Parathyroid adenoma (tissue), 2 donors: Measurements from ENCODE around the gene EPM2A.

Experiments
- H2AFZ ChIP-seq: fragments of 300-600 bp; sonication (generic); one replicate; pipeline ENCODE4 v1.7.0; 2017; ENCODE audit warnings: antibody characterized with exemption, mild to moderate bottlenecking
- H3K27ac ChIP-seq: fragments of 300-600 bp; sonication (generic); one replicate; pipeline ENCODE4 v1.7.0; 2017
- H3K27me3 ChIP-seq: fragments of 300-600 bp; sonication (generic); one replicate; pipeline ENCODE4 v1.7.0; 2017; ENCODE audit warnings: low read length; ENCODE audit not compliant: control insufficient read depth, insufficient read depth
- H3K36me3 ChIP-seq: fragments of 300-600 bp; sonication (generic); one replicate; pipeline ENCODE4 v1.7.0; 2017; ENCODE audit warnings: low read length; ENCODE audit not compliant: control insufficient read depth, insufficient read depth
- H3K4me1 ChIP-seq: fragments of 300-600 bp; sonication (generic); one replicate; pipeline ENCODE4 v1.7.0; 2017; ENCODE audit warnings: control low read depth
- H3K4me2 ChIP-seq: fragments of 300-600 bp; sonication (generic); one replicate; pipeline ENCODE4 v1.7.0; 2017; ENCODE audit warnings: low read length
- H3K4me3 ChIP-seq: fragments of 300-600 bp; sonication (generic); one replicate; pipeline ENCODE4 v1.7.0; 2017; ENCODE audit warnings: low read depth, low read length
- H3K79me2 ChIP-seq: fragments of 300-600 bp; sonication (generic); one replicate; pipeline ENCODE4 v1.7.0; 2017; ENCODE audit warnings: control low read depth
- H3K9ac ChIP-seq: fragments of 300-600 bp; sonication (generic); one replicate; pipeline ENCODE4 v1.7.0; 2017; ENCODE audit warnings: mild to moderate bottlenecking
- H3K9me3 ChIP-seq: fragments of 300-600 bp; sonication (generic); one replicate; pipeline ENCODE4 v1.7.0; 2017; ENCODE audit warnings: low read length; ENCODE audit not compliant: control insufficient read depth
- CTCF ChIP-seq: fragments of 300-600 bp; sonication (generic); IDR thresholded peaks from one replicate; pipeline ENCODE4 v1.7.0; 2017; ENCODE audit warnings: antibody characterized with exemption, mild to moderate bottlenecking
- donor health status: primary hyperparathyroidism.

Gene EPM2A

GRCh38 chr6:145734486-145735355 lies 599 bp downstream of the EPM2A start:
- peak overlapping the region; percentile 90 for H3K27ac ChIP-seq
- peak overlapping the region; percentile 70 for H3K9ac ChIP-seq
- no peak for TF ChIP-seq CTCF
- H3K9me3 ChIP-seq, result no peaks in the 10 kb centered on the region
- H3K36me3 ChIP-seq, result no peaks in the 10 kb centered on the region
- H2AFZ ChIP-seq, result peak overlapping the region; percentile 95
- no peaks in the 10 kb centered on the region for H3K27me3 ChIP-seq
- H3K4me3 ChIP-seq, result peak overlapping the region; percentile 64
- no peaks in the 10 kb centered on the region for H3K4me1 ChIP-seq
- H3K79me2 ChIP-seq, result no peaks in the 10 kb centered on the region
- peak overlapping the region; percentile 83 for H3K4me2 ChIP-seq

- H3K27ac ChIP-seq, result no peak overlapping the region
- H2AFZ ChIP-seq, result no peak overlapping the region
- no peak overlapping the region for H3K4me2 ChIP-seq
- H3K9me3 ChIP-seq, result no peaks in the 10 kb centered on the region
- H3K27me3 ChIP-seq, result no peaks in the 10 kb centered on the region
- H3K4me3 ChIP-seq, result no peak overlapping the region
- no peaks in the 10 kb centered on the region for H3K36me3 ChIP-seq
- no peaks in the 10 kb centered on the region for H3K79me2 ChIP-seq
- no peak for TF ChIP-seq CTCF
- H3K4me1 ChIP-seq, result no peaks in the 10 kb centered on the region
- H3K9ac ChIP-seq, result no peak overlapping the region
These were observed 1.5 kb downstream of the EPM2A start for GRCh38 chr6:145733810-145734209.

GRCh38 chr6:145733207-145733606 lies 2.1 kb downstream of the EPM2A start:
- no peaks in the 10 kb centered on the region for H3K36me3 ChIP-seq
- H3K9me3 ChIP-seq, result no peaks in the 10 kb centered on the region
- no peaks in the 10 kb centered on the region for H3K27me3 ChIP-seq
- H3K9ac ChIP-seq, result no peak overlapping the region
- no peak for TF ChIP-seq CTCF
- no peaks in the 10 kb centered on the region for H3K4me1 ChIP-seq
- H3K4me3 ChIP-seq, result no peak overlapping the region
- H2AFZ ChIP-seq, result no peak overlapping the region
- no peak overlapping the region for H3K27ac ChIP-seq
- no peaks in the 10 kb centered on the region for H3K79me2 ChIP-seq
- no peak overlapping the region for H3K4me2 ChIP-seq

GRCh38 chr6:145731447-145731846 lies 3.9 kb downstream of the EPM2A start:
- H3K9ac ChIP-seq, result no peak overlapping the region
- H3K9me3 ChIP-seq, result no peaks in the 10 kb centered on the region
- no peak overlapping the region for H3K27ac ChIP-seq
- TF ChIP-seq CTCF, result no peak
- H3K4me3 ChIP-seq, result no peak overlapping the region
- no peaks in the 10 kb centered on the region for H3K27me3 ChIP-seq
- H2AFZ ChIP-seq, result no peak overlapping the region
- H3K4me2 ChIP-seq, result no peak overlapping the region
- H3K36me3 ChIP-seq, result no peaks in the 10 kb centered on the region
- H3K79me2 ChIP-seq, result no peaks in the 10 kb centered on the region
- H3K4me1 ChIP-seq, result no peaks in the 10 kb centered on the region

GRCh38 chr6:145729887-145730286 lies 5.4 kb downstream of the EPM2A start:
- H3K4me1 ChIP-seq, result no peaks in the 10 kb centered on the region
- no peak overlapping the region for H3K9ac ChIP-seq
- H3K79me2 ChIP-seq, result no peaks in the 10 kb centered on the region
- H3K4me3 ChIP-seq, result no peak overlapping the region
- no peaks in the 10 kb centered on the region for H3K27me3 ChIP-seq
- no peak overlapping the region for H2AFZ ChIP-seq
- H3K27ac ChIP-seq, result no peak overlapping the region
- TF ChIP-seq CTCF, result no peak
- H3K4me2 ChIP-seq, result no peak overlapping the region
- H3K9me3 ChIP-seq, result no peaks in the 10 kb centered on the region
- H3K36me3 ChIP-seq, result no peaks in the 10 kb centered on the region
